Suprapubic skin (tissue), 4 donors: ENCODE measurements around the gene ZNRF3.

Experiments used
- EP300 ChIP-seq: sonication (generic); formaldehyde crosslinking; IDR thresholded peaks from one replicate; pipeline ENCODE4 v1.6.1; 2017; ENCODE audit warnings: antibody characterized with exemption
- POLR2A ChIP-seq, 2 donors: fragments of 450-650 bp; IDR thresholded peaks; one replicate each; pipeline ENCODE4 v1.6.1; 2017; ENCODE audit warnings: antibody characterized with exemption in 2 of 2, mild to moderate bottlenecking in 2 of 2, moderate library complexity in 2 of 2
- POLR2AphosphoS5 ChIP-seq, 3 donors: sonication (generic); formaldehyde crosslinking; IDR thresholded peaks; one replicate each; pipeline ENCODE4 v1.6.1; 2017; ENCODE audit warnings: antibody characterized with exemption in 3 of 3
- TF ChIP-seq, protein P1 (sequence below), 2 donors: fragments of 200-600 bp in 1 of 2; fragments of 450-650 bp in 1 of 2; sonication (generic) in 1 of 2; IDR thresholded peaks; one replicate each; pipeline ENCODE4 v1.5.1; 2016 to 2019; ENCODE audit warnings: antibody characterized with exemption in 2 of 2, mild to moderate bottlenecking in 1 of 2, moderate library complexity in 1 of 2

DNA sequence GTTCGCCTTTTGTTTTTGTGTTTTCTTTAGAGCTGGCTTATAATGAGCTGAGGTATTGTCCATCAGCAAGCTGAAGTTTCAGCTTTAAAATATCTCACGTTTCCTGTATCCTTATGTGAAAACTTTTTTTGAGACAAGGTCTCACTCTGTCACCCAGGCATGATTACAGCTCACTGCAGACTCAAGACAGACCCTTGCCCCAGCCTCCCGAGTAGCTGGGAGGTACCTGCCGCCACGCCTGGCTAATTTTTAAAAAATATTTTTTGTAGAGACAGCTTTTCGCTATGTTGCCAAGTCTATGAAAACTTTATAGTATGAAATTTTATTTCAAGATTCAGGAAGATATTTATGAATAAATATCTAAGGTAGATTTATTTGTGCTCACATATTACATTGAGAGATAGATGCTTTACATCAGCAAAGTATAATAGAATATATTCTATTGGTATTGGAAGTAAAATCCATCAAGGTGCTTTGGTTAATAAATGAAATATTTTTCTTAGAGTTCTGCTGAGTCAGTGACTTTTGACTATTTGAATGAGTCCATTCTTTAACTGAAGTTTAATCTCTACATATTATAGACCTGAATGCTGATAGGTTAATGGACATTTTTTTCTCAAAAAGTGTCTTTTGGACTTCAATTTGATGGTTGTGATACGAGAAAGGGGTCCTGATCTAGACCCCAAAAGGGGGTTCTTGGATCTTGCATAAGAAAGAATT lies 199.6 kb downstream of the ZNRF3 start:
- TF ChIP-seq, protein P1, sequence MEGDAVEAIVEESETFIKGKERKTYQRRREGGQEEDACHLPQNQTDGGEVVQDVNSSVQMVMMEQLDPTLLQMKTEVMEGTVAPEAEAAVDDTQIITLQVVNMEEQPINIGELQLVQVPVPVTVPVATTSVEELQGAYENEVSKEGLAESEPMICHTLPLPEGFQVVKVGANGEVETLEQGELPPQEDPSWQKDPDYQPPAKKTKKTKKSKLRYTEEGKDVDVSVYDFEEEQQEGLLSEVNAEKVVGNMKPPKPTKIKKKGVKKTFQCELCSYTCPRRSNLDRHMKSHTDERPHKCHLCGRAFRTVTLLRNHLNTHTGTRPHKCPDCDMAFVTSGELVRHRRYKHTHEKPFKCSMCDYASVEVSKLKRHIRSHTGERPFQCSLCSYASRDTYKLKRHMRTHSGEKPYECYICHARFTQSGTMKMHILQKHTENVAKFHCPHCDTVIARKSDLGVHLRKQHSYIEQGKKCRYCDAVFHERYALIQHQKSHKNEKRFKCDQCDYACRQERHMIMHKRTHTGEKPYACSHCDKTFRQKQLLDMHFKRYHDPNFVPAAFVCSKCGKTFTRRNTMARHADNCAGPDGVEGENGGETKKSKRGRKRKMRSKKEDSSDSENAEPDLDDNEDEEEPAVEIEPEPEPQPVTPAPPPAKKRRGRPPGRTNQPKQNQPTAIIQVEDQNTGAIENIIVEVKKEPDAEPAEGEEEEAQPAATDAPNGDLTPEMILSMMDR (IDR thresholded peaks at IDR 0.05) = no peak
- TF ChIP-seq POLR2A (IDR thresholded peaks at IDR 0.05) (no peak), POLR2AphosphoS5 (IDR thresholded peaks at IDR 0.05) (no peak), EP300 (no peak)
